ENCODE measurements around the gene TEX51.

The TEX51 gene

DNA sequence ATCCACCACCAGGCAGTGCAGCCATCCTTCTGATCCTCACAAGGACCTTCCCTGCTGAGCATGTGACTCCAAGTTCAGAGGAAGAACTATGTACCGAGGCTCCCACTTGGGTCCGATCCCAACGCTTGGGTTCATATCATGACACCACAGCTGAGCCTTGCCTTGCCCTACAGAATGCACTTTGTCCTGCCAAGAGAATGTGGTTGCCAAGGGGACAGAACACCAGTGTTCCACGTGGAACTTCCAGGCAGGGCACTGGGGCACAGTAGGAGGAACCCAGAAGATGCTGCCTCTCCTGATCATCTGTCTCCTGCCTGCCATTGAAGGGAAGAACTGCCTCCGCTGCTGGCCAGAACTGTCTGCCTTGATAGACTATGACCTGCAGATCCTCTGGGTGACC is at the start of gene TEX51:
TSS of gene TEX51 (plus strand) at position 255 of the 400 bp plus-strand sequence. CDS start at position 284, 29 bp downstream.
- DNase-seq: no peak

DNA sequence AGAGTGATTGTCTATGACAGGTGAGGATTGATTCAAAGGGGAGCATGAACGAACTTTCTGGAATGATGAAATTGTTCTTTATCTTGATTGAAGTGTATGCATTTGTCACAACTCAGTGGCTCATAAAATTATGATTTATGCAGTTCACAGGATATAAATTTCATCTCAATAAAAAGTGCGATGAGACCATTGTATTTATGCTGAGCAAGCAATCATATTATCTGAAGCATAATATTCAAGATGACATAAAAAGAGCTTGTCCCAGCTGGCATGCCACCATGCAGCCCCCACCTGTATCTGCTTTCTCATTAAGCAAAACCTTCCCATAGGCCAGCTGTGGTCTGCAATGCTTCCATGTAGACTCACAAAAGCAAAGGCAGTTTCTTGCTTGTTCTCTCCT is 49.6 kb upstream of the TEX51 start:
- no peak for DNase-seq

DNA sequence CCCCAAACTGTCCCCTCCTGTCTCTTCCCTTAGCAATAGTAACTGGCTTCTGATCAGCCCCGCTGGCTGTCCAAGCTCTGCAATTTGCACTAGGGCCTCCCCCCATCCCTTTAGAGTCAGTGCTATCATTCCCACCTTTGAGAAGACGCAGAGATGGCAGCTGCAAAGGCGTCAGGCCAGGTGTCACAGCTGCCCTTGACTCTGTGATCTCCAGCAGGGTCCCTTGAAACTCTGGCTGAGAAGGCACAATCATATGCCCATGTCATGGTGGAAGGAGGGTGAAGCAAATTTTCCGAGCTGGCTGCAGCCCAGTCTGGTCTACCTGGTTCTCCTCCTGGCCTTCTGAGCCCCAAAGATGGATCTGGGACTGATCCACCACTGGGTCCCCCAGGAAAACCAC is 49.2 kb upstream of the TEX51 start:
- no peak for DNase-seq

DNA sequence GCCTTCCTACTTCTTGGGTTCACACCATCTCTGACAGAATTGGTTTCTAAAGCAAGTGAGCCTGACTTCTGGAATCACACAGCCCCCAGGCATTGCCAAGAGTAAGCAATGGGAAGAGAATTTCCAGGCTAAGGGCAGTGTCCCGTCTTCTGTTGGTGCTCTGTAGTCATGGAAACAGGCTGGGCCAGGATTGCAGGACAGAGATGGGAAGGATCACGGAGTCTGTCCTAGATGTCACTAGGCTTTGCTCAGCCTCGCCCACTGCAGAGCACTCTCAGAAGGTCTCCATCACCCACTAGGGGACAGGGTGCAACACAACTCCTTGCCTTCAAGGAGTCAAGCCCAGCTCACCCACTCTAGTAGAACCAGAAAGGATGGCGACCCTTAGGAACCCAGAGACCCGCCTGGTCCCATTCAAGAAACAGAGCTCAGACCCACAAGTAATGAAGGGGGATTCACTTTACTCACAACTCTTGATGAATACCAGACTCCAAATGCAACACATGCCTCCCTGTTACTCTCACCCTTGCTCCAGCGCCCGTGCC is 48.6 kb upstream of the TEX51 start:
- no peak for DNase-seq

DNA sequence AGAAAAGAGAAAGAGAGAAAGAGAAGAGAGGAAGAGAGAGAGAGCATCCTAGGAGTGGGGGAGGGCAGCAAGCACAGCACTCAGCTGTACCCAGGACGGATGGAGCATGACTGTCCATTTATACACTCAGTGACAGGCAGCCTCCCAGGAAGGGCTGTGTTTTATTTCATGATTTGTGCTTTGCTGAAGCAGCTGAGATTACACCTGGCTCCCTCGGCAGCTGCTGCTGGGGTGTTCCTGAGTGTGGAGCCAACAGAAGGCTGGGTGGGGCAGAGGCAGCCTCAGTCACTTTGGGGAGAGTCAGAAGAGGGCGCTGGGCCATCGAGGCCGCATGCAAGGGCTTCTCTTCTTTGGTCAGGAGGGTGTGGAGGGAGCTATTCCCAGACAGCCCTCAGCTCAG is 47.8 kb upstream of the TEX51 start:
- no peak for DNase-seq

DNA sequence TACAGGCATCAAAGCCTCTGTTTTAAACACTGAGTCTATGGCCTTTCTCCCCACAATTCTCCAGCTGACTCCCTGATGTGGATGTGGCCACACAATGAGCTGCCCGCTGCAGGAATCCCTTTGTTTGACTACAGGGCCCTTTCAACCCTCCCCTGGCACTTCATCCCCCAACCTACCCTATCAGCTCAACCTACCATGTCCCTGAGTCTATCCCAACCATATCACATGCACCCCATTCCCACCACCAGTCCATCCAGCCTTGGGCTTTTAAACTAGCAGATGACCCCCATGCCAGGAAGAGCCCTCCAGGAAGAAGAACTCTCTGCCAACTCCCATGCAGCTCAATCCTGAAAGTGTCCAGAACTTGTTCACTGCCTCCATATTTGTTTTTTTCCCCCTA is 46.9 kb upstream of the TEX51 start:
- no peak for DNase-seq

DNA sequence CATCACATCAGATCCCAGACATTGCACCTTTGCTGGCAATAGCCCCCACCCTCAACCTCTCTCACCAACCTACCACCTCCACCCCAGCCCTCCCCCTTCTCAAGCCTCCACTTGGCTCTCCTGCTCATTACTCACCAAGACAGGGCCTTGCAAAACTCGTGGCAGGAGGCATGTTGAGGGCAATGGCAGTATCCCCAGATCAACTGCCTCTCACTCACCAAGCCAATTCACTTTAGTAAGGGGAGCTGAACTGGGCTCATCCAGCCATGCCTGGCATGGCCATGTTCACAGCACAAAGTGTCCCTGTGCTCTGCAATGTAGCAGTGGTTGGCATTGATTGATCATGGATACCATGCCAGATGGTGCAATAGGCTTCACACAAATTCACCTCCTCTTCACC is 46.3 kb upstream of the TEX51 start:
- DNase-seq: no peak

DNA sequence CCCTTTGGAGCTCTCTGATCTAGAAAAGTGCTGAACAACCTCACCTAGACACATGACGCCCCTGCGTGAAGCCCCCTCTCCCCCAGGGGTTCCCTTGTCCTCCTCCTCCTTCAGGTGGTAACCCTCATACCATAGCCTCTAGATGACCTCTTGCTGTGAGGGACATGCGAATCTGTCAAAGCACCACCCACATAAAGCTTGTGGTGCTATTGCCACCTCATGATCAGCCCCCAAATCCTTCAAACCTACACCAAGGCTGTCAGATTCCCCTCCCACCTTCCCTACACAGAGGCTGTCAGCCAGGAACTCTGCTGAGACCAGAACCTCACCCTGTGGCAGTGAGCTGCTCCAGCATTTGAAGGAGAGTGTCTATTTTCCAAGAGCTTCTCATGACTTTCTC is 43.1 kb upstream of the TEX51 start:
- DNase-seq: no peak

DNA sequence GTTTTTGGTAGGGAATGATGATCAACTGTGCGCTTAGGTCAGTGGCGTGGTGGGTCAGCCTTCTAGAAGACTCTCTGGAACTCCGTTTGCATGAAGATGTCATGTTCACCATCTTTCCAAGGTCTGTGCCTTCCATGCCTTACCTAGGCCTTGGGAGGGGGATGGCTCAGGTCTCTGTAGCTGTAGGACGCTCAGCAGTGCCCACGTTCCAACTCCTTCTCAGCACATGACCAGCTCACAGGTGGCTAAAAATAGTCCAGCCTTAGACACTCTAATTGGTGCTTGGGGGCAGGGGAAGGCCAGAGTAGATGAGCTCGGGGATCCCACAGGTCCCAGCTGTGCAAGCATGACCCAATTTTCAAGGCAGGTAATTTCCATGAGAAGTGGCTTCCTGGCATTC is 42.3 kb upstream of the TEX51 start:
- DNase-seq: no peak

DNA sequence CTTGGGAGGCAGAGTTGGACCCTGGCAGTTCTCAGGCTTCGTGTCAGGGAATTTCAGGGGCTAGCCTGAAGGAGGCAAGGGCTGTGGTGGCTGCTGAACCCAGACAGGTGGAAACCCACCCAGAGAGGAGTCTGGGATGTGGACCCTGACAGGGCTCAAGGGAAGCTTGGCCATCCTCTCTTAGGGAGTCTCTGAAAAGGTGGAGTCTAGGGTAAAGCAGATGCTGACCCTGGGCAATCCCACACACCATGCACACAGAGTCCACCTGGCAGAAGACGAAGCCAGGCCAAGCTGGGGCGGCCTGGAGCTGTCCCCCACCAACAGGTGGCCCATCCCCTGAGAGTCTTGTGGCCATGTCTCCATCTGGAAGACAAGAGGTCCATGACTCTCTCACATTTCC is 41.2 kb upstream of the TEX51 start:
- DNase-seq: no peak

DNA sequence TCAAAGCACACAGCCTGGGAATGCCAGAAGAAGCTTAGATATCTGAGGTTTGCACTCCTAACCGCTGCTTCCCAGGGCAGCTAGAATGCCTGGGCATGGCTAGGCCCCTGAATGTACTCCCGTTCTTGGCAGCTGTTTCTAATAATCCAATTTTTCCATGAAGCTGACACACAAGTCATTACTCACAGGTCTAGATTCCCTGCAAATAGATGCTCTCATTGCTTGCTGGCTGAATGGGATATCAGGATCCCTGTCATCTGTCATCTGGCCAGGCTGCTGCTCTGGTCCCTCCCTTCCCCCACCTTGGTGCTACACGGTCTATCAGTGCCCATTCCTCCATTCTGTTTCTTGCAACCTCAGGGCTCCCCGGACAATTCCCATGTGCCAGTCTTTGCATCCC is 40.7 kb upstream of the TEX51 start:
- DNase-seq: no peak

DNA sequence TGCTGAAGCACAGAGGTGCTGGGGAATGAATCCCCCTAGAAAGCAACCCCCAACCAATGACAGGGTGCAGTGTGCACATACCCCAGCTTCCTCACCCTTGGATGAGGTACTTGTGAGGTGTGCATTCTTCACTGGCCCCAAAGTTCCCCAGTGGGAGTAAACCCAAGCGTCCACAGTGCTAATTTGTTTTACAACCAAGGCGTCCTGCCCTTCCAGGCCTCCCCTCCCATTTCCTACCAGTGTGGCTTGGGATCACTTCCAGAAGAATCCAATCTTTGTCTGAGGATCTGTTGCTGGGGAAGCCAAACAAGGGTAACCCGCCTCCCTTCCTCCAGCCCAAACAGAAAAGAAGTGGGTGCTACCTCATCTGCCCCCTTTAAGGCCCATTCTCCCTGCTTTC is 40.3 kb upstream of the TEX51 start:
- no peak for DNase-seq

DNA sequence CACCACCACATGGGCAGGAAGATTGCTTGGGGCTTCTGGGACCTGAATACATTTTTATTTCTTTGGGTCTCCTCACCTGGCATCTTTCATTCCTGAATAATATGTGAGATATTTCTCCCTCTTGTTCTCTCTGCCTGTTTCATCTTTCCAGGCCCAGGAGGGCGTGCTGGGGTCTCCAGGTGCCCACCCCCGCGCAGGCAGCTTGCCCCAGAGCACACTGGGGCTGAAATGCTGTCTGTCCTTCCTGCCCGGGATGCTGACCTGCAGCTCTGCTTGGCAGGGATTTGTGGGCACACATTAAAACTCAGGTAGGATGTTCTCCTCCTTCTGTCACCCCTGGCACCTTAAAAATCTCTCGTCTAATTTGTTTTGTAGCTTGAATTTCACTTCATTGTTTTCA is 39.7 kb upstream of the TEX51 start:
- no peak for DNase-seq

DNA sequence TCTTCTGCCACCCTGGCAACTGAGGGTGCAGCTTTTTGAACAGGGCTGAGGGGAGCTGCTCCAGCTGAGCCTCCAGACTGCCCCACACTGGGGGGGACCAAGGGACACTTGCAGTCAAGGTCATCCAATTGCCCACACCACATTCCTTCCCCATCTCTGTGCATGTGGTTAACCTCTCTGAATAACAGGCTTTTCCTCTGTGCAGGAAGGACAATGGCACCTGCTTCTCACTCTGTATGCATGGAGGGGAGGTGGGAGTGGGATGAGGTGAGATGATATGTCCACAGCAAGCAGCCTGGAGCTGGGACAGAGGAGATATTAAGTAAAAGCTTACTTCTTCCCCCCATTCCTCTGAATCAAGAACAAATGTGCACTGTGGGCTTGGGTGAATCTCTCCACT is 39.1 kb upstream of the TEX51 start:
- no peak for DNase-seq

DNA sequence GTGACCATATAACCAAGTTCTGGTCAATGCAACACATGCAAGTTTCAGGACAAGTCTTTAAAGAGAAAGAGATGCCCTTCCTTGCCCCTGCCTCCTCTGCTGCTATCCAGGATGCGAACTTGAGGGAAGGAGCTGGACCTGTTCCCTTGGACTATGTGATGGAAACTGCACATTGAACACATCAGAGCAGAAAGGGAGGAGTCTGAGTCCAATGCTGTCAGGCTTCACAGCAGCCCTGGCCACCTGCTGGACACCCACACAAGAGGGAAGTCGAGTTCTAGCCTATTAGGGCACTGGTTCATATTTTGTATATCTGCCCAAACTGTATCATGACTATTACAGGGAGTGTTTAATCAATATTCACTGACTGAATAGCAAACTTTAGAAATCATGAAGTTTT is 38.3 kb upstream of the TEX51 start:
- DNase-seq: no peak

DNA sequence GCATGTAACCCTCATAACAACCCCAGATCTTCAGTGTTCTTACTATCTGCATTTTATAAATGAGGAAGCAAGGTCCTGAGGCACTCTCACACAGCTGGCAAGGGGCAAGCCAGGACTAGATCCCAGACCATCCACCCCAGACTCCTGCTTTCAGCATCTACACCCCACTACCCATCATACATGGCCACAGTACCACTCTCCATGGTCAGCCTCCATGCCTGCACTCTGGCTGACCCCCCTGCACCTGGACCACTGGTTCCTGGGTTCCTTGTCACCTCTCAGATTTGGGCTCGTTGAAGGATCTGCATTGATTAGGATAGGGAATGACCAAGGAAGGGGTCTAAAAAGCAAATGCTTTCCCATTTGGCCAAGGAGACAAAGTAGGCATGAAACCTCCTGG is 36.0 kb upstream of the TEX51 start:
- DNase-seq: no peak

DNA sequence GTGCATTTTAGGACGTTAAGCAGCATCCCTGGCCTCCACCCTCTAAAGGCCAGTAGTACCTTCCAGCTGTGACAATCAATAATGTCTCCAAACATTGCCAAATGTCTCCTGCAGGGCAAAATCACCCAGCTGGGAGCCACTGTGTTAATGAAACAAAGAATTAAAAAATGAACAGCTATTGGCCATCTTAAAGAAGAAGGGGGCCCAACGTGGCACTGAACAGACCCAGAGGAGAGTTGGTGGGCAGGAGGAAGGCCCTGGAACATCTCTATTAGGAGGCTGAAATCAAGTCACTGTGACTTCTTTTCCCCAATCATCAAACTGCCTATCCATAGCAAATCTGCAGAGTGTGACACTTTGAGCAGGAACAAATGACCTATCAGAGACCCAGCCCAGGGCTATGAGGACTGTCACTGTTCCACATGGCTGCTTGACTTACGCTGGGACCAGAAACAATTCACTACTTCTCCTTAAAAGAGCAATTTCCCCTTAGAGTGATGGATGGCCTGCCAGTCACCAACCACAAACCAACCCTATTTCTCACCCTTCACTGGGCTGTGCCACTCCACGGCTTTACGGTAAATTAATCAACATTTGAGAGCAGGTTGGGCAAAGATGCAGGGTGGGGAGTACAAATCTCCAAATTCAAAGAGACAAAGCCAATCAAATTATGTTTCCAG is 35.2 kb upstream of the TEX51 start:
- DNase-seq: no peak

DNA sequence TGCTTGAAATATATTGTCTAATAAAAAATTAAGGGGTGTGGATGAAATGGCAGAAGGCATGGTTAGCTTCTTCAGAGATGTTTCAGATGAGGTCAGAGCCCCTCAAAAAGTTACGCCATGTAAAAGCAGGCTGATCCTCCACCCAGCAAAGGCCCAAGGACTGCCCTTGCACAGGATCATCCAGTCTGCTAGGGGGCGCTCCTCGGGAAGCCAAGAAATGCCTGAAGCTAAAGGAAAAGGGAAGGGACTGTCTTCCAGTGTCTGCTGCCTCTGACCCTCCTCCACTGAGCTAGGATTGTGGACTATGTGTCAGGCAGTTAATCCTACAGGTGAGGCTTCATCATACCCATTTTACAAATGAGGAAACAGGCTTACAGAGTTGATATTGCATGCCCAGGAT is 33.8 kb upstream of the TEX51 start:
- DNase-seq: no peak

DNA sequence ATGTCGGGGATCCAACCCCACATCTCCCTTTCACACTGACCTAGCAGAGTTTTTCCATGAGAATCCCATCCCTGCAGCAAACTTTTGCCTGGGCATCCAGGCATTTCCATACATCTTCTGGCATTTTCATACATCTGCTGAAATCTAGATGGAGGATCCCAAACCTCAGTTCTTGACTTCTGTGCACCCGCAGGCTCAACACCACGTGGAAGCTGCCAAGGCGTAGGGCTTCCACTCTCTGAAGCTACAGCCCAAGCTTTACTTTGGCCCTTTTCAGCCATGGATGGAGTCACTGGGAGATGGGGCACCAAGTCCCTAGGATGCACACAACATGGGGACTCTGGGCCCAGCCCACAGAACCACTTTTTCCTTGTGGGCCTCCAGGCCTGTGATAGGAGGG is 32.2 kb upstream of the TEX51 start:
- DNase-seq: no peak

DNA sequence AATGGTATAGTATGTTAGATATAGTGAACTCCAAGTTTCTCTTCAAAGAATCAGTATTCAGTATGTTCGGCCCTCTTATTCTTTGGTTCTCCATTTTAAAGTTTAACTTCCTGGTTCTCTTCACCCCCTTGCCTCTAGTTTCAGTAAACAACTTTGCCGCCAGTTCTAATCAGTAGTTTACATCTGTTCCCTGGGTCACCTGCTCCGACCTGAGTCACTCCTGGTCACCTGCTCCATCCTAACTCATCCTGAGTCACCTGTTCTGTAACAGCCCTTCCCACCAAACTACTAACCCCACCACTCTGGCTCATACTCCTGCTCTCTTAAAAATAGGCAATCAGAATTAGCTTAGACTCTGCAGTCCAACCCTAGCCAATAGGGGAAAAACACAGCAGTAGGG is 23.7 kb upstream of the TEX51 start:
- DNase-seq: no peak

DNA sequence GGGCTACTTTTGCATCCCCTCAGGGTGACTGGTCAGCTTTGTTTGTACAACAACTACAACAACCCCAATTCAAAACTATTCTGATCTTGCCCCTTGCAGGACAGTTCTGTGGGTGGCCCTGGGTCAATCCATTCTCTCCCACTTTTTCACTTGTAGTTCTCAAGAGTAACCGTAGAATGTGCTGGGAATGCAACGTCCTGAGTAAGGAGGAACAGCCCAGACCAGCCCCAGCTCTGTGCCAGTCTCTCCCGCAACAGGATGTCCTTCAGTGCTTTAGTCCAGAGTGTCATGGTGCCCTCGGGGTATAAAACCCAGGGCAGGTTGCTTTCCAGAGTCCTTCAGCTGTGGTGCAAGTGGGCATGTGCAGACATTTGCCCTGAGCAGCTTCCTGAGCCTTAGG is 22.1 kb upstream of the TEX51 start:
- DNase-seq: no peak

DNA sequence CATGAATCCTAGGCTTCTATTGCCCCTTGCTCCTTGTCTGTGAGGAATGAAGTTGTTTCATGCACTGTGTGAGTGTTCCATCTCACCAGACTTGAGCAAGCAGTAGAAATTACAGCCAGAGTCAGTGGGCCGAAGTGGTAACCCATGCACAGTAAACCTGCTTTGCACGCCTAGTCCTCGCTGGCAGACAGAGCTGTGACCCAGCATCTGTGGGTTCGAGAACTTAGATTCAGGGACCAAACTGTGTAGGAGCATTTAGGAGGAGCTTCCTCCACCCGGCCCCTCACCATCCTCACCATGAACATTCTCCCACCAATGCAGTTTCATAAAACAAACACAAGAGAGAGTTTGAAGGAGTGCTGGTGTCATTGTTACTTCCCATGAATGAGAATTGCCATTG is 21.6 kb upstream of the TEX51 start:
- DNase-seq: no peak

DNA sequence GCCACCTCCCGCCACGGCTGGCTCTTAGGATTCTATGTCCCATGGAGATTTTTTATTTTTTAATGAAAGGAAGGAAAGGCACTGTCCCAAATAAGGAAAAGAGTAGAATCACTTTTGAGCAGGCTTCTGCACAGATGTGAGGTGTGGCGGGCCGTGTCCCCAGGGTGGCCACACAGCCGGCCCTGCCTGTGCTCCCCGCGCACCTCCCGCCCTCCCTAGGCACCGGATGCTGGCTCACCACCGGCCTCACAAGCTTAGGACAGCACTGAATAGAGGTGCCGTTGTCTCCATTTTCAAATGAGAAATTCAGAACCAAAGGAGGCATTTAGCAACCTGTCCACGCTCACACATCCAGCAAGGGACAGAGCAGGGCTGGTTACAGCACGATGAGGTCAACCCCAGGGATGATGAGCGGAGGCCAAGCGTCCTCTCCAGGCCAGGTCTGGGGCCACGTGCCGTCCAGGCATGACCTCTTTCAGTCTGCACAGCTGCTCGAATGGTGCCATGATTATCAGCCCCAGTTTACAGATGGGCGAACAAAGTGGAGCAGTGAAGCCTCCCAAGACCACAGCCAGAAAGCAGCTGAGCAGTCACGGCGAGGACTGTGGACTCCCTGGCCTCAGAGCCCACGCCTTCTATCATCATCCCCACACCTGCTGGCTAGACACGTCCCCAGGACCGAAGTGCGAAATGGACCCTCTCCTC is 20.7 kb upstream of the TEX51 start:
- no peak for DNase-seq

DNA sequence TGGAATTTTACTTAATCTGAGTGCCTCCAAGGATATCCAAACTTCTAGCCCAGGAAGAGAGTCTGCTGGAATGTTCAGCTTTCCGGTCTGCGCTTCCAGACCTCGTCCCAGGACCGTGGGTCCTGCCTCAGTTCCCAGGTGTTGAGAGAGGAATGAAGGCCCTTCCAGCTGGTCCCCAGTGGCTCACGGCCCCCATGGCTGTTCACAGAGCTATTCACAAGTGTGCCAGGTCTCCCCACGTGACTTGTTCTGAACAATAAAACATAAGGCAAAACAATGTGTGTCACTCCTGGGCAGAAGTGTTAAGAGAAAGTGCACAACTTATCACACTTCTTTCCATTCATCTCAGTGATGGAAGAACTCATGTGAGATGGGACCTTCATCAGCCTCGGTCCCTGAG is 20.1 kb upstream of the TEX51 start:
- no peak for DNase-seq
